ENCODE results near the gene SPATA6. TPM values are rescaled to one million over a fixed set of nuclear protein-coding genes. Genes with fewer than 3 reads are reported as not detected.
"Not testable (repeated sequence)": the region's sequence is repeated elsewhere in the genome, so short reads cannot be mapped to it uniquely, and the experiment has no call there.

SPATA6 gene
- total and polyA plus RNA-seq, 2 of the 4 experiments (the other 2 are of a cell fraction): 1.1 to 2.0 TPM

DNA sequence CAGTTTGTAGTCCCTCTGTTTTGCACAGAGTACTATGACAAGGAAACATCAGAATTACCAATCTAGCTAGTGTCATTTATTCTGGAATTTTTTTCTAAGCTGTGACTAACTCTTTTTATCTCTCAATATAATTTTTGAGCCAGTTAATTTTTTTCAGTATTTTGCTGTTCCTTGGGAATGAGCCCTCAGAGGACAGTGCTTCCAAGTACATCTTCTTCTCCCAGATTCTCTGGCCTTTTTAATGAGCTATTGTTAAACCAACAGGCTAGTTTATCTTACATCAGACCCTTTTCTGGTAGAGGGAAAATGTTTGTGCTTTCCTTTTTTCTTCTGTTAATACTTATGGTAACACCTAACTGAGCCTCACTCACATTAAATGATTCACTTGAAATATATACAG, 34.6 kb downstream of the SPATA6 start:
- H3K36me3 ChIP-seq (ENCODE audit: control insufficient read depth, insufficient read depth, low read length); H4K5ac ChIP-seq (ENCODE audit: low read depth, low read length); H2AFZ ChIP-seq (replicated peaks; ENCODE audit: low read length, poor library complexity); H2AK5ac ChIP-seq (ENCODE audit: low read depth, low read length); H2AK9ac ChIP-seq (replicated peaks; ENCODE audit: low read depth, low read length, poor library complexity); H2BK120ac ChIP-seq (ENCODE audit: low read depth, low read length); H2BK5ac ChIP-seq (ENCODE audit: low read depth, low read length, poor library complexity, severe bottlenecking); H3K9me1 ChIP-seq (ENCODE audit: insufficient read depth, low read length); DNase-seq; intact Hi-C loops (cut with micrococcal nuclease); H3K23ac ChIP-seq (ENCODE audit: low read depth, low read length); H3K4ac ChIP-seq (ENCODE audit: low read depth, low read length); H3K9me3 ChIP-seq (ENCODE audit: control insufficient read depth, insufficient read depth, low read length); dilution Hi-C loops (cut with HindIII; ENCODE audit: low sequenced_read_pairs, unreplicated experiment); ATAC-seq (ENCODE audit: low read depth); BruUV-seq (replicated peaks); H4K20me1 ChIP-seq (ENCODE audit: insufficient read depth, low read length); H3K27ac ChIP-seq (ENCODE audit: insufficient read depth, low read length); H3K56ac ChIP-seq (ENCODE audit: extremely low read depth, insufficient read depth, low read length); in situ Hi-C loops (cut with MboI; ENCODE audit: low sequenced_read_pairs); H3K14ac ChIP-seq (replicated peaks; ENCODE audit: low read depth, low read length); H2BK20ac ChIP-seq (ENCODE audit: low read depth, low read length); H3K79me1 ChIP-seq (ENCODE audit: low read depth in 1 of 2, low read length in 2 of 2); CTCF ChIA-PET; H2BK15ac ChIP-seq (ENCODE audit: low read depth, low read length); H3K4me3 ChIP-seq (ENCODE audit: insufficient read depth, low read depth, low read length); H4K8ac ChIP-seq (ENCODE audit: low read depth in 2 of 2, low read length in 2 of 2); H3K4me1 ChIP-seq (ENCODE audit: control insufficient read depth, insufficient read depth, low read length); H3K27me3 ChIP-seq (ENCODE audit: control insufficient read depth, insufficient read depth, low read length); H3K18ac ChIP-seq (ENCODE audit: low read depth, low read length); POLR2A ChIA-PET (ENCODE audit: unreplicated experiment); H3K4me2 ChIP-seq (ENCODE audit: low read depth, low read length); H4K91ac ChIP-seq (ENCODE audit: insufficient read depth, low read depth, low read length); H3K9ac ChIP-seq (ENCODE audit: low read depth, low read length): not testable (repeated sequence)
